Measurements from ENCODE around the gene OTP. TPM values are rescaled to one million over a fixed set of nuclear protein-coding genes. Genes with fewer than 3 reads are reported as not detected.

OTP gene
- total and polyA plus RNA-seq, 2 donors, result 0.05 to 0.18 TPM

DNA sequence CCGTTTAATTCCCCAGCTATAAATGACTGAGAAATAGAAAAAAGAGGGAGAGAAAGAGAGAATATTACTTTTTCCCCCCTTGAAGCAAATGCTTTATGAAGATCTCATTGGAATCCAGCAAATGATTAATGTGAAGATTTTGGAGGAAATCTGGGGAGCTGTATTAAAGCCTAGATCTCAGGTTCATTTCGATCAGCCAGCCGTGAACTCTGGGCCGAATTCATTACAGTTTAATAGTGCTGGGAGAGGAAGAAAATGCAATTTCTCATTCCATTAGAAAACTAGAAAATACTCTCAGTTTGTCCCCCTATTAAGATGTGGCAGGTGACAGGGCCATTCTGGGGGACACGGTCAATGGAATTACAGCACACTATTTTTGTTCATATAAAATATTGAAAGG, 4.8 kb downstream of the OTP start:
- H3K9me3 ChIP-seq (ENCODE audit: control insufficient read depth in 2 of 2, insufficient read depth in 1 of 2, low read length in 1 of 2), result peaks cover 12 to 15% of the 10 kb centered on the region in 2 donors

DNA sequence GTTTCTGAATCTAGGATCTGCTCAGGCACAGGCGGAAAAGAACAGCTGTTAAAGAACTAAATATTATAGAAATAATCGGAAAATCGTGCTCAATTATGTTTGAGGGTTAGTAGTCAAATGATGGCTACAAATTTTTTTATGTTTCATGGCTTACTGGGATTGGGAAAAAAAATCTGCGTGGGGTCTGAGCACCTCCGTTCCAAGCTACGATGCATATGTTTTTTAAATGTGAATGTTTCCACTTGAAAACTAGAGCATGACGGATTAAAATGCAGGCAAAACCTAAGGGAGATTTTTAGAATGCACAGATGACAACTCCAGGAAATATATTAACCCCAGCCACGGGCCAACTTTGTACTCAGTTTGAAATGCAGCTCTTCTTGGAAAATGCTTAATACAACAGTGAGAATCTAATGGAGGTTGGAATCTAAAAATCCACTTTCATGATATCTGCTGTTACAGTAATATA, 5.3 kb downstream of the OTP start:
- 21% methylated on average over 8 of the region's 8 CpGs for WGBS
- Histone ChIP-seq H3K9me3 (ENCODE audit: control insufficient read depth in 2 of 2, insufficient read depth in 1 of 2, low read length in 1 of 2) (peaks cover 12 to 17% of the 10 kb centered on the region in 2 donors), H3K36me3 (ENCODE audit: control insufficient read depth in 2 of 2, insufficient read depth in 2 of 2, low read length in 1 of 2) (peaks cover 0 to 4% of the 10 kb centered on the region in 2 donors), H3K27me3 (ENCODE audit: control insufficient read depth in 2 of 2, insufficient read depth in 1 of 2, low read length in 1 of 2) (peaks cover 76 to 100% of the 10 kb centered on the region in 2 donors), H3K27ac (ENCODE audit: low read depth in 1 of 2, low read length in 1 of 2) (no peak overlapping the region), H3K4me3 (ENCODE audit: low read length in 2 of 2) (no peak overlapping the region), H3K4me1 (ENCODE audit: control insufficient read depth in 2 of 2, insufficient read depth in 2 of 2, low read length in 2 of 2) (peaks cover 5 to 19% of the 10 kb centered on the region in 2 donors)
- DNase-seq (ENCODE audit: low read depth in 6 of 9, low spot score in 9 of 9), result no peak

More for the DNA sequence above, 4.8 kb downstream of the OTP start:
- no peak overlapping the region for H3K27ac ChIP-seq (ENCODE audit: low read depth in 1 of 2, low read length in 1 of 2)
- peaks cover 5 to 16% of the 10 kb centered on the region in 2 donors for H3K4me1 ChIP-seq (ENCODE audit: control insufficient read depth in 2 of 2, insufficient read depth in 2 of 2, low read length in 2 of 2)
- no peak for DNase-seq (ENCODE audit: low read depth in 6 of 9, low spot score in 9 of 9)
- 23% methylated on average over 5 of the region's 5 CpGs for WGBS
- no peak overlapping the region for H3K4me3 ChIP-seq (ENCODE audit: low read length in 2 of 2)
- peaks cover 0 to 4% of the 10 kb centered on the region in 2 donors for H3K36me3 ChIP-seq (ENCODE audit: control insufficient read depth in 2 of 2, insufficient read depth in 2 of 2, low read length in 1 of 2)
- H3K27me3 ChIP-seq (ENCODE audit: control insufficient read depth in 2 of 2, insufficient read depth in 1 of 2, low read length in 1 of 2), result peaks cover 78 to 100% of the 10 kb centered on the region in 2 donors

DNA sequence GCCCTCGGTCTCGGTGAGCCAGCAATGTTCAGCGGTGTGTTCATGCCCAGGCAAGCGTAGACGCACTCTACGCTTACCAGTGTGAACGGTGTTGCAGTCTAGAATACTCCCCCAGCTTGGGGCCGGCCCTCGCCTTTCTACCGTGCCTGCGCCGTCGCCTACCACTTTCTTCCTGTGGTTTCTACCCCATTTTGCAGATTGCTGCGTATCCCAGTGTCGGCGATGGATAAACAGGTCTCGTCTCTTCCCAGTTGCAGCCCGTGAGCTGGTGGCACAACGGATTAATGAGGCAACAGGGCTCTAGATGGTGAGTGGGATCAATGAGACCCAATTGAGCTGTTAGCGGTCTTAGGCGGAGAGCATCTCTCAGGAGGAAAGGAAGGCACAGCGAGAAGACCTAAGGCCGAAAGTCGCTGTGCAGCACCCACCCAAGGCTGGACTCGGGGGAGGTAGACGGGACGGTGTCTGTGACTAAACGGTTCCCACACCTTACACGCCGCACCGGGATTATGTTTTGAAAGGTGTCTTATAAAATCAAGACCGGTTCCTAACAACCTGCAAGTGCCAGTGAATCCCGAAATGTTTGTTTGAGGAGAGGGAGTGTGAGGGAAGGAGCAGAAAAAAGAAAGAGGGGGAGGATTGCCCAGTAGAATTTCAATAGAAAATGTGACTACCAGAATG, 5.8 kb downstream of the OTP start:
- peaks cover 14 to 22% of the 10 kb centered on the region in 2 donors for H3K9me3 ChIP-seq (ENCODE audit: control insufficient read depth in 2 of 2, insufficient read depth in 1 of 2, low read length in 1 of 2)
- 12% methylated on average over 33 of the region's 33 CpGs for WGBS
- H3K27me3 ChIP-seq (ENCODE audit: control insufficient read depth in 2 of 2, insufficient read depth in 1 of 2, low read length in 1 of 2), result peaks cover 79 to 100% of the 10 kb centered on the region in 2 donors
- H3K4me3 ChIP-seq (ENCODE audit: low read length in 2 of 2), result no peak overlapping the region
- H3K27ac ChIP-seq (ENCODE audit: low read depth in 1 of 2, low read length in 1 of 2), result no peak overlapping the region
- H3K4me1 ChIP-seq (ENCODE audit: control insufficient read depth in 2 of 2, insufficient read depth in 2 of 2, low read length in 2 of 2), result peaks cover 5 to 23% of the 10 kb centered on the region in 2 donors
- DNase-seq (ENCODE audit: low read depth in 6 of 9, low spot score in 9 of 9), result peak in 1 of 9 donors; percentile 10
- peaks cover 0 to 4% of the 10 kb centered on the region in 2 donors for H3K36me3 ChIP-seq (ENCODE audit: control insufficient read depth in 2 of 2, insufficient read depth in 2 of 2, low read length in 1 of 2)

DNA sequence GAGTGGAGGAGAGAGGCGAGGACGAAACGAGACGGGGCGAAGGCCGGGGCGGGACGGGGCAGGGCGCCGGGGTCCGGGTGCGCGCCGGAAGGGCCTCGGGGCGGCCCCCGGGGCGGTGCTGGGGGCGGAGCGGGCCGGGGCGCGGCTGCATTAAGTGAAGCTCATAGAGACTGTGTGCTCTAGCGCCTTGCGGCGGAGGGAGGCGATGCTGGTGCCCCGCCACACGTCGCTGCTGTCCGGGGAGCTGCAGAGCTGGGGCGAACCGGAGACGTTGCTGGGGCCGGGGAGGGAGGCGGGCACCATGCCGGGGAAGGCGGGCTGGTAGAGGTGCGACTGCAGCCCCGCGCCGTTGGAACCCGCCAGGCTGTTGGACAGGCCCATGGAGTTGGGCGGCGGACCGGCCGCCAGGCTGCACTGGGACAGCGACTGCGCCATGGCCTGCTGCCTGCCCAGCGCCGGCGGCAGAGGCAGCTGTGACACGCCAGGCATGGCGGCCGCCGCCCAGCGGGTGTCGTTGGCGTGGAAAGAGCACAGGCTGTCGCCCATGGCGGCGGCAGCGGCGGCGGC, 8.3 kb downstream of the OTP start:
- Histone ChIP-seq H3K36me3 (ENCODE audit: control insufficient read depth in 2 of 2, insufficient read depth in 2 of 2, low read length in 1 of 2) (peaks cover 0 to 4% of the 10 kb centered on the region in 2 donors), H3K9me3 (ENCODE audit: control insufficient read depth in 2 of 2, insufficient read depth in 1 of 2, low read length in 1 of 2) (peaks cover 8 to 13% of the 10 kb centered on the region in 2 donors), H3K27ac (ENCODE audit: low read depth in 1 of 2, low read length in 1 of 2) (no peak overlapping the region), H3K4me3 (ENCODE audit: low read length in 2 of 2) (peak overlapping the region in 1 of 2 donors; percentile 49), H3K27me3 (ENCODE audit: control insufficient read depth in 2 of 2, insufficient read depth in 1 of 2, low read length in 1 of 2) (peaks cover 69 to 99% of the 10 kb centered on the region in 2 donors), H3K4me1 (ENCODE audit: control insufficient read depth in 2 of 2, insufficient read depth in 2 of 2, low read length in 2 of 2) (peaks cover 5 to 23% of the 10 kb centered on the region in 2 donors)
- peak in 1 of 9 donors; percentile 26 for DNase-seq (ENCODE audit: low read depth in 6 of 9, low spot score in 9 of 9)
- 2% methylated on average over 65 of the region's 65 CpGs for WGBS

DNA sequence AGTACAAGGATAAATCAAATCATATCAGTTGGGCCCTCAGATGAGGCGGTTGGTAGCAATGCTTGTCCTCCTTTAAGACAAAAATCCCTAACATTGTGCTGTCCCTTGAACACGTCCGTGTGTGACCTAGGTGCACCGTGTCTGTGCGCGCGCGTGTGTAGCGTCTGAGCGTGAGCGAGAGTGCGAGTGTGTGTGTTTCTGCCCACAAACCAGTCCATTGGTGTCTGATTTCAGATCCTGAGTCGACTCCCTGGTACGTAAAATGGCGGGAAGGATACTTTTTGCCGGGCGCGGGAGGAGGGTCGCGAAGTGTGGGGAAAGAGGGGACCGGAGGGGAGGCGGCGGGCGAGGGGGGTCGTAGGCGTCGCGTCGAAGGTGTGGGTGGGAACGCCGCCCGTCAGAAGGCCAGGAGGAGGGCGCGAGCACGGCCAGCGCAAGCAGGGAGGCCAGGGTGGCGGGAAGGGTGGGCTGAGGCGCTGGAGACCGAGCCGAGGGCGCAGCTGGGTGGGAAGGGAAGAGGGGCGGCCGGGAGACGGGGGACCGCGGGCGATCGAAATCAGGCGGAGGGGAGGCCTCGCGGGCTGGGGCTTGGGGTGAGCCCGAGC, 8.9 kb downstream of the OTP start:
- H3K4me1 ChIP-seq (ENCODE audit: control insufficient read depth in 2 of 2, insufficient read depth in 2 of 2, low read length in 2 of 2), result peaks cover 5 to 23% of the 10 kb centered on the region in 2 donors
- H3K27ac ChIP-seq (ENCODE audit: low read depth in 1 of 2, low read length in 1 of 2), result no peak overlapping the region
- WGBS, result 6% methylated on average over 52 of the region's 52 CpGs
- peaks cover 70 to 98% of the 10 kb centered on the region in 2 donors for H3K27me3 ChIP-seq (ENCODE audit: control insufficient read depth in 2 of 2, insufficient read depth in 1 of 2, low read length in 1 of 2)
- H3K36me3 ChIP-seq (ENCODE audit: control insufficient read depth in 2 of 2, insufficient read depth in 2 of 2, low read length in 1 of 2), result peaks cover 0 to 4% of the 10 kb centered on the region in 2 donors
- peak overlapping the region in 1 of 2 donors; percentile 49 for H3K4me3 ChIP-seq (ENCODE audit: low read length in 2 of 2)
- DNase-seq (ENCODE audit: low read depth in 6 of 9, low spot score in 9 of 9), result peak in 1 of 9 donors; percentile 13
- H3K9me3 ChIP-seq (ENCODE audit: control insufficient read depth in 2 of 2, insufficient read depth in 1 of 2, low read length in 1 of 2), result peaks cover 8 to 13% of the 10 kb centered on the region in 2 donors

DNA sequence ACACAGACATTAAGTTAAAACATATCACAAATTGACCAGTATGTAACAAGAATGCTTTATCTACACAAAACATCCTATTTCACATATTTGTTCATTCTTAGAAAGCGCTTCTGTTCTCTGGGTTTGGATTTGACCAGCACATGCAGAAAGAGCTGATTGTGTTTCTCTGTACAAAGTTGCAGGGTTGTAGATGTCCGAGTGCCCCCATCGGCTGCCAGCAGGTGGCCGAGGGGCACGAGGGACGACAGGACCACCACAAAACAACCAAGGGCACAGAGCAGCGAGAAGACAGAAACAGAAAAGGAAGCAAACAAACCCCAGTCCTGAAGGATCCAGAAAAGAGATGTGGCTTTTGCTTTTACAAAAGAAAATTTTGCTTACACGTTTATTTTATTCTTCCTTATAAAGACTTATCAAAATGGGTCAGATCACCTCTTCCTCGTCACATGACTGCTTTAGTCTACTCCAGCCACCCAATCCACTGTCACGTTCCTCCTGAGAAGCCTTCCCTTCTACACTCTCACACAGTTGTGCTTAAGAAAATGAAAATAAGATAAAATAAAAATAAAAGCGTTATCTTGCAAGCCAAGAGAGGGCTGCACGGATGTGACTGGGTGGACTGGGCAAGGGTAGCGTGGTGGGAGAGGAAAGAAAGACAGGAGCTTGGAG, 9.5 kb downstream of the OTP start:
- 9% methylated on average over 13 of the region's 13 CpGs for WGBS
- Histone ChIP-seq H3K27ac (ENCODE audit: low read depth in 1 of 2, low read length in 1 of 2) (no peak overlapping the region), H3K9me3 (ENCODE audit: control insufficient read depth in 2 of 2, insufficient read depth in 1 of 2, low read length in 1 of 2) (peaks cover 8 to 13% of the 10 kb centered on the region in 2 donors), H3K4me3 (ENCODE audit: low read length in 2 of 2) (no peak overlapping the region), H3K36me3 (ENCODE audit: control insufficient read depth in 2 of 2, insufficient read depth in 2 of 2, low read length in 1 of 2) (peaks cover 0 to 4% of the 10 kb centered on the region in 2 donors), H3K4me1 (ENCODE audit: control insufficient read depth in 2 of 2, insufficient read depth in 2 of 2, low read length in 2 of 2) (peaks cover 5 to 23% of the 10 kb centered on the region in 2 donors), H3K27me3 (ENCODE audit: control insufficient read depth in 2 of 2, insufficient read depth in 1 of 2, low read length in 1 of 2) (peaks cover 70 to 96% of the 10 kb centered on the region in 2 donors)
- DNase-seq (ENCODE audit: low read depth in 6 of 9, low spot score in 9 of 9), result peak in 1 of 9 donors; percentile 4

DNA sequence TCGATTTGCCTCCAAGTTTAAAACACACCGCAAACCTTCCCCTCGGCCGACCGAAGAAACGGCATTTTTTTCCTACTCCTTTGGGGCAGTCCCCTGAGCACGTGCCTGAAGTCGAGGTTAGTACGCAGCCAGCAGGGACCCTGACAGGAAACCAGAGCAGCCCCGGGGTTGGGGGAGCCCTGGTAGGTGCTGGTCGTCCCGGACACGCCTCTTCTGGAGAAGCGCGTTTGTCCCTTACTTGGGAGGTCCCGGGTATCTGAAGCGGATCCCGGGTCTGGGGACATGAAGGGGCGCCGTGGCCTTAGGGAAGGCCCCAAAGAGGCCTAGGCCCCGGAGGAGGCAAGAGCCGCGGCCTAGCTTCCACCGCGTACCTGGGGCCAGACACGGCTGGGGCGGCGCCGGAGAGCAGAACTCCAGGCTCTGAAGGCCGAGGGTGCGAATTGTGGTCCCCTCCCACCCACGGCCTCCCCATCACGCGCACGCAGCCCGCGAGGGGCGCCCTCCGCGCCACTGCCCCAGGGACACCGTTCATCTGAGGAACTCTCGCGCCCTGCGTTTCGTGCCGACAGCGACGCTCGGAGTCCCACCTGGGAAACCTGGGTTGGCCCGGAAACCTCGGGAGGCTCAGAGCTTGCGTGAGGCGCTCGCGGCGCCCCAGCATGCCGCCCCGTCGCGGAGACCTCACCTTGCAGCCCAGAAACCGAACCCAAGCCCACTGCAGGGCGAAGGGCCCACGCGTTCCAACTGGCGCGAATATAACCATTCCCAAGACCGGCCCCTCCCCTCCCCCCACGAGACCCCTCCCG, 10.4 kb downstream of the OTP start:
- DNase-seq (ENCODE audit: low read depth in 6 of 9, low spot score in 9 of 9), result peak in 1 of 9 donors; percentile 14
- Histone ChIP-seq H3K4me1 (ENCODE audit: control insufficient read depth in 2 of 2, insufficient read depth in 2 of 2, low read length in 2 of 2) (peaks cover 5 to 23% of the 10 kb centered on the region in 2 donors), H3K27me3 (ENCODE audit: control insufficient read depth in 2 of 2, insufficient read depth in 1 of 2, low read length in 1 of 2) (peaks cover 62 to 96% of the 10 kb centered on the region in 2 donors), H3K27ac (ENCODE audit: low read depth in 1 of 2, low read length in 1 of 2) (no peak overlapping the region), H3K9me3 (ENCODE audit: control insufficient read depth in 2 of 2, insufficient read depth in 1 of 2, low read length in 1 of 2) (peaks cover 8 to 13% of the 10 kb centered on the region in 2 donors), H3K4me3 (ENCODE audit: low read length in 2 of 2) (no peak overlapping the region), H3K36me3 (ENCODE audit: control insufficient read depth in 2 of 2, insufficient read depth in 2 of 2, low read length in 1 of 2) (peaks cover 0 to 4% of the 10 kb centered on the region in 2 donors)
- WGBS, result 9% methylated on average over 69 of the region's 69 CpGs

DNA sequence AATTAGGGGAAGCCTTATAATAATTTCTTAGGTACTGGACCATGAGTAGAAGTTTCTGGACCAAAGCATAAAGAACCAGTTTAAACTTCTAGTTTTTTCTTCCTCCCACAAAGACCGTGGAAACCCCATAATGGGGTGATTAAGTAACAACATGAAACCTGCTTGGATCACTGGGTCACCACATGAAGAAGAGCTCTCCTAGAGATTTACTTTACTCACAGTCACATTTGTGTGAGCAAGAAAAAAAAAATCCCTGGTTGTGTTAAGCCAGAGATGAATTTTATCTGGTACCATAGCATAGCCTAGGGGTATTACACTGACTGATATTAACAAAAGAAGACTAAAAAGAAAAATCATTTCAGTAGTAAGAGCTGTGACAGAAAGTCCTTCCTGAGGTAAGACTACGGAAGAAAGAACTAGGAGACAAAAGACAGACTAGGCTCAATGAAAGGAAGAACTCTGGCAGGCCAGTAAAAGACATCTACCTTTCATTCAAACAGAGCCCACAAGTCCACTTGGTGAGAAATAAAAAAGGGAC, 15.2 kb downstream of the OTP start:
- no peak overlapping the region for H3K4me3 ChIP-seq (ENCODE audit: low read length in 2 of 2)
- H3K27me3 ChIP-seq (ENCODE audit: control insufficient read depth in 2 of 2, insufficient read depth in 1 of 2, low read length in 1 of 2), result peaks cover 17 to 63% of the 10 kb centered on the region in 2 donors
- H3K36me3 ChIP-seq (ENCODE audit: control insufficient read depth in 2 of 2, insufficient read depth in 2 of 2, low read length in 1 of 2), result no peaks in the 10 kb centered on the region
- no peak for DNase-seq (ENCODE audit: low read depth in 6 of 9, low spot score in 9 of 9)
- H3K9me3 ChIP-seq (ENCODE audit: control insufficient read depth in 2 of 2, insufficient read depth in 1 of 2, low read length in 1 of 2), result peaks cover 2 to 5% of the 10 kb centered on the region in 2 donors
- peaks cover 0 to 5% of the 10 kb centered on the region in 2 donors for H3K4me1 ChIP-seq (ENCODE audit: control insufficient read depth in 2 of 2, insufficient read depth in 2 of 2, low read length in 2 of 2)
- WGBS, result 84% methylated on average over 2 of the region's 2 CpGs
- H3K27ac ChIP-seq (ENCODE audit: low read depth in 1 of 2, low read length in 1 of 2), result no peak overlapping the region

Measured in thymus (tissue), 11 donors.